GM23248 (cell line): Measurements from ENCODE around the gene RHEB. TPM values are rescaled to one million over a fixed set of nuclear protein-coding genes. Genes with fewer than 3 reads are reported as not detected.

ENCODE experiments used
- DNase-seq: peaks from one replicate; pipeline ENCODE4 v3.0.0-alpha.2; 2015
- H2AFZ ChIP-seq: fragments of 200-600 bp; sonication (generic); 2 replicates; pipeline ENCODE4 v1.6.1; 2016; ENCODE audit warnings: antibody characterized with exemption
- H3F3A ChIP-seq: fragments of 200-600 bp; sonication (generic); 2 replicates; pipeline ENCODE4 v1.6.1; 2016; ENCODE audit warnings: mild to moderate bottlenecking, antibody characterized with exemption, mixed run types; ENCODE audit not compliant: insufficient read depth
- H3K27ac ChIP-seq: fragments of 200-600 bp; sonication (generic); 2 replicates; pipeline ENCODE4 v1.5.1; 2016; ENCODE audit warnings: mild to moderate bottlenecking
- H3K27me3 ChIP-seq: fragments of 200-600 bp; sonication (generic); replicated peaks from 2 replicates; pipeline ENCODE4 v1.6.1; 2016; ENCODE audit warnings: mild to moderate bottlenecking; ENCODE audit not compliant: insufficient read depth
- H3K36me3 ChIP-seq: fragments of 200-600 bp; sonication (generic); 2 replicates; pipeline ENCODE4 v1.6.1; 2016; ENCODE audit warnings: low read depth, mild to moderate bottlenecking
- H3K4me1 ChIP-seq: fragments of 200-600 bp; sonication (generic); 2 replicates; pipeline ENCODE4 v1.6.1; 2016; ENCODE audit warnings: mild to moderate bottlenecking; ENCODE audit not compliant: insufficient read depth
- H3K4me2 ChIP-seq: fragments of 200-600 bp; sonication (generic); one replicate; pipeline ENCODE4 v1.6.1; 2016; ENCODE audit warnings: mild to moderate bottlenecking; ENCODE audit not compliant: unreplicated experiment
- H3K4me3 ChIP-seq: fragments of 200-600 bp; sonication (generic); 2 replicates; pipeline ENCODE4 v1.5.1; 2016; ENCODE audit warnings: mild to moderate bottlenecking
- H3K79me2 ChIP-seq: fragments of 200-600 bp; sonication (generic); 2 replicates; pipeline ENCODE4 v1.6.1; 2016; ENCODE audit warnings: mild to moderate bottlenecking; ENCODE audit not compliant: insufficient read depth
- H3K9ac ChIP-seq: fragments of 200-600 bp; sonication (generic); 2 replicates; pipeline ENCODE4 v1.6.1; 2016; ENCODE audit warnings: mild to moderate bottlenecking
- H3K9me2 ChIP-seq: fragments of 200-600 bp; sonication (generic); 2 replicates; pipeline ENCODE4 v1.6.1; 2016; ENCODE audit warnings: mixed run types, mild to moderate bottlenecking, moderate library complexity; ENCODE audit not compliant: insufficient read depth
- H3K9me3 ChIP-seq: fragments of 200-600 bp; sonication (generic); one replicate; pipeline ENCODE4 v1.6.1; 2017; ENCODE audit warnings: low read depth
- H4K20me1 ChIP-seq: fragments of 200-600 bp; sonication (generic); 2 replicates; pipeline ENCODE4 v1.6.0; 2016; ENCODE audit not compliant: insufficient read depth
- EZH2 ChIP-seq: fragments of 200-600 bp; sonication (generic); IDR thresholded peaks from 2 replicates; pipeline ENCODE4 v1.6.1; 2018; ENCODE audit warnings: antibody characterized with exemption, mild to moderate bottlenecking; ENCODE audit not compliant: insufficient read depth, poor library complexity, severe bottlenecking
- EZH2phosphoT487 ChIP-seq: fragments of 200-600 bp; sonication (generic); IDR thresholded peaks from 2 replicates; pipeline ENCODE4 v1.6.1; 2018; ENCODE audit warnings: antibody characterized with exemption, moderate library complexity, mild to moderate bottlenecking, low read depth; ENCODE audit not compliant: insufficient read depth
- WGBS, 2 experiments: methylation state at CpG; one replicate each; pipeline ENCODE4 v1.1.6; 2015 to 2017; ENCODE audit warnings: low lambda C conversion rate in 2 of 2, low coverage in 1 of 2; ENCODE audit errors: missing lambda C conversion rate in 2 of 2; 5-methylcytosine and 5-hydroxymethylcytosine counted together
- in situ Hi-C: fragments of 300-500 bp; cut with MboI; formaldehyde crosslinking; loops from 2 replicates; pipeline ENCODE4 v1.15.0; 2020
- polyA plus RNA-seq: library from polyadenylated mRNA; unstranded; fragments of >200 nt; fragmentation: Nextera tagmentation; extraction: Ambion mirVana; gene quantifications from 2 replicates; pipeline ENCODE4 v1.2.1, GENCODE V29; 2016
- total RNA-seq: library from RNA; depleted of rRNA; stranded (reverse); fragments of >200 nt; shearing (Covaris generic); gene quantifications from 2 replicates; pipeline ENCODE4 v1.2.3, GENCODE V29; 2014; rRNA removed

The RHEB gene
- total RNA-seq = 86.4 and 91.4 TPM in 2 replicates
- polyA plus RNA-seq = 226 and 235 TPM in 2 replicates

- Histone ChIP-seq H3K9ac (peak within 1 kb of the TSS; percentile 98), H3K27ac (peak within 1 kb of the TSS; percentile 96), H3F3A (peaks cover 12% of the 10 kb centered on the region; the same call in 1 of the 2 replicates), H3K4me2 (peak within 1 kb of the TSS; percentile 96), H3K27me3 (no peaks in the 10 kb centered on the region), H3K4me1 (peaks cover 10% of the 10 kb centered on the region), H3K79me2 (peaks cover 40% of the 10 kb centered on the region), H3K36me3 (no peaks in the 10 kb centered on the region), H3K9me3 (no peaks in the 10 kb centered on the region), H3K4me3 (peak within 1 kb of the TSS; percentile 84), H4K20me1 (peaks cover 18% of the 10 kb centered on the region; the same call in 1 of the 2 replicates), H3K9me2 (no peaks in the 10 kb centered on the region), H2AFZ (peak within 1 kb of the TSS; percentile 97)
- TF ChIP-seq EZH2phosphoT487 = no peak
- no peak for TF ChIP-seq EZH2
- in situ Hi-C loops = no loop called here
- WGBS, 2 experiments = 0% methylated on average over 36 to 65 of the region's 66 CpGs
- peak; percentile 99 for DNase-seq
These were observed at the start of gene RHEB for GRCh38 chr7:151519765-151520418. TSS of gene RHEB (minus strand) at chr7:151519895. CDS start at chr7:151519511, 384 bp downstream.

GRCh38 chr7:151566897-151567320 is 47.2 kb upstream of the RHEB start:
- WGBS, 2 experiments = 22 to 26% methylated on average over 8 of the region's 8 CpGs
- Histone ChIP-seq H3K9me2 (no peaks in the 10 kb centered on the region), H3K9ac (peak overlapping the region; percentile 15; the same call in 1 of the 2 replicates), H3K4me3 (peak overlapping the region; percentile 2; the same call in 1 of the 2 replicates), H3K9me3 (no peaks in the 10 kb centered on the region), H3K36me3 (peaks cover 12% of the 10 kb centered on the region; the same call in 1 of the 2 replicates), H2AFZ (no peak overlapping the region), H3K4me2 (peak overlapping the region; percentile 46), H4K20me1 (no peaks in the 10 kb centered on the region), H3K79me2 (no peaks in the 10 kb centered on the region), H3K27me3 (no peaks in the 10 kb centered on the region), H3F3A (peaks cover 25% of the 10 kb centered on the region), H3K27ac (peak overlapping the region; percentile 61), H3K4me1 (peaks cover 25% of the 10 kb centered on the region)
- no peak for TF ChIP-seq EZH2phosphoT487
- no peak for TF ChIP-seq EZH2
- peak; percentile 92 for DNase-seq
- in situ Hi-C loops = no loop called here

GRCh38 chr7:151565541-151565940 is 45.8 kb upstream of the RHEB start:
- peaks cover 22% of the 10 kb centered on the region for H3F3A ChIP-seq
- H3K79me2 ChIP-seq = no peaks in the 10 kb centered on the region
- H3K27me3 ChIP-seq = no peaks in the 10 kb centered on the region
- in situ Hi-C loops = no loop called here
- H3K4me1 ChIP-seq = peaks cover 23% of the 10 kb centered on the region
- no peak for TF ChIP-seq EZH2
- no peak for TF ChIP-seq EZH2phosphoT487
- no peaks in the 10 kb centered on the region for H3K9me3 ChIP-seq
- WGBS, 2 experiments = 67 to 68% methylated on average over 9 of the region's 9 CpGs
- no peak overlapping the region for H3K9ac ChIP-seq
- peaks cover 14% of the 10 kb centered on the region; the same call in 1 of the 2 replicates for H3K36me3 ChIP-seq
- peak overlapping the region; percentile 19 for H3K4me2 ChIP-seq
- no peaks in the 10 kb centered on the region for H3K9me2 ChIP-seq
- peak; percentile 66 for DNase-seq
- no peaks in the 10 kb centered on the region for H4K20me1 ChIP-seq
- H3K4me3 ChIP-seq = no peak overlapping the region
- no peak overlapping the region for H3K27ac ChIP-seq
- no peak overlapping the region for H2AFZ ChIP-seq

GRCh38 chr7:151560243-151560642 is 40.5 kb upstream of the RHEB start:
- Histone ChIP-seq H3K4me2 (no peak overlapping the region), H3K79me2 (no peaks in the 10 kb centered on the region), H3F3A (no peaks in the 10 kb centered on the region), H3K36me3 (peaks cover 35% of the 10 kb centered on the region; the same call in 1 of the 2 replicates), H3K9me2 (no peaks in the 10 kb centered on the region), H3K27me3 (no peaks in the 10 kb centered on the region), H3K4me3 (no peak overlapping the region), H2AFZ (no peak overlapping the region), H3K27ac (no peak overlapping the region), H3K9ac (no peak overlapping the region), H4K20me1 (no peaks in the 10 kb centered on the region), H3K4me1 (peaks cover 2% of the 10 kb centered on the region; the same call in 1 of the 2 replicates), H3K9me3 (no peaks in the 10 kb centered on the region)
- in situ Hi-C loops = no loop called here
- TF ChIP-seq EZH2 = no peak
- no peak for TF ChIP-seq EZH2phosphoT487
- WGBS, 2 experiments = 91 to 96% methylated on average over 9 of the region's 9 CpGs
- no peak for DNase-seq
